Myocyte (in vitro differentiated cells): Measurements from ENCODE around the gene SELENOK. TPM values are rescaled to one million over a fixed set of nuclear protein-coding genes. Genes with fewer than 3 reads are reported as not detected.

Source experiments
- DNase-seq: peaks from one replicate; pipeline ENCODE4 v3.0.0-alpha.2; 2012; ENCODE audit warnings: low read depth
- total RNA-seq: library from RNA; depleted of rRNA; stranded (reverse); fragments of >200 nt; gene quantifications from 2 replicates; pipeline ENCODE4 v1.2.3, GENCODE V29; 2014

The SELENOK gene
- total RNA-seq, 1 donor from 2014 or later = 70.8 TPM

DNA sequence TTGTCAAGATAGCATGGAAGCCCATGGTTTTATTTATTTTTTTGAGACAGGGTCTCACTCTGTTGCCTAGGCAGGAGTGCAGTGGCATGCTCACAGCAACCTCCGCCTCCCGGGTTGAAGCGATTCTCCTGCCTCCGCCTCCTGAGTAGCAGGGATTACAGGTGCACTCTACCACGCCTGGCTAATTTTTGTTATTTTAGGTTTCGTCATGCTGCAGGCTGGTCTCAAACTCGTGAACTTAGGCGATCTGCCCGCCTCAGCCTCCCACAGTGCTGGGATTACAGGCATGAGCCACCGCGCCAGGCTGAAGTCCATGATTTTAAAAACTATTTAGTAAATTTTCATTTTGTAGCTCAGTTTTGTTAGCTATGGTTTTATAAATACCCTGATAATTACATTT, 7.0 kb downstream of the SELENOK start:
- no peak for DNase-seq

DNA sequence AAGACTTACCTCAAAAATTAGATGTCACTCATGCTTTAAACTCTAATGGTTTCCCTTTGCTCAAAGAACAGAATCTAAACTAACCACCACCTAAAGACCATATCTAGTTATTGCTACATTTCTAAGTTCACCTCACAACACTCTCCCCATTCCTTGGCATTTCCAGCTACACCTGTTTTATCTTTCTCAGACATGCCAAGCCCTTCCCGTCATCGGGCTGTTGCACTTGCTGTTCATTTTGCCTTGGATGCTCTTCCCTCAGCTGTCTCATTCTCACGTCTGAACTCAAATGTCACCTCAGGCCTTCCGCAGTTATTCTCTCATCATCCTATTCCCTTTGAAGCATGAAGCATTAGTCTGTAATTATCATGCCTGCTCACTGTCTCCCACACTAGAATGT, 8.7 kb downstream of the SELENOK start:
- DNase-seq = no peak

DNA sequence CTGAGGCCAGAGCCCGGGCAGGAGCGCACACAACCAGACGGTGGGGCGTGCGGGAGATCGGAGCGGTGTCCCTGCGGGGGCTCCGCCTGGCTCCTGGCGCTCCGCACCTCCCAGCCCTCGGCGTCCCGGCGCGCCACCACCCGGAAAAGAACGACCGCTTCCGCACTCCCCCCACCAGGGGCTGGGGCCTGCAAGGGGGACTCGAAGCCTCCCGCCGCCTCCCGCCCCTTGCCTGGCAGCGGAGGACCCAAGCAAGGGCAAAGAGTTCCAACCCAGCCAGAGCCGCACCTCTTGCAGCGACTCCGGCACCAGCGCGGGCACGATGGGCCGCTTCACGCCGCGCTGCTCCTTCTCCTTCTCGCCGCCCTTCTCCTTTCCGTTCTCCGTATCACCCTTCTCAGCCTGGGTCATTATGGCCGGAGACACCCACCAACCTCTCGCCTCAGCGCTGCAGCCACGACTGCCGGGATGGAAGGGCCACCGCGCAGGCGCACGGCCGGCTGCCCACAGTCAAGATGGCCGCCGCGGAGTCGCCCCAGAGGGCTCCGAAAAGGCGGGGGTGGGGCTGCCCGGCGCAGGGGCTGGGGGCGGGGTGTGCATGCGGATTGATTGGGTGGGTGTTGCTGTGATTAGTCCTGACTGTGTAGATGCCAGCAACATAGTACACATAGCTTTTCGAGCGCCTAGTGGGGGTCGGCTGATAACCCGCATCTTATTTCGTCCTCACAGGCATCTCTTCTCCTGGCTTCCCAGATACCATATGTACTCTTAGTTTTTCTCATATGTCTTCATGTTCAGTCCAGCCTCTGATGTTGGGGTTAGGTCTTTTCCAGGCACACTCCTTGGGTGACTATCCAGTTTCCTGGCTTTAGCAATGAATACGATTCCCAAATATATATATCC, 9.7 kb downstream of the SELENOK start, which contains the start of gene ACTR8:
TSS of gene ACTR8 (minus strand) at position 462 of the 903 bp plus-strand sequence. CDS start at position 411, 51 bp downstream.
- DNase-seq = peak; percentile 87

DNA sequence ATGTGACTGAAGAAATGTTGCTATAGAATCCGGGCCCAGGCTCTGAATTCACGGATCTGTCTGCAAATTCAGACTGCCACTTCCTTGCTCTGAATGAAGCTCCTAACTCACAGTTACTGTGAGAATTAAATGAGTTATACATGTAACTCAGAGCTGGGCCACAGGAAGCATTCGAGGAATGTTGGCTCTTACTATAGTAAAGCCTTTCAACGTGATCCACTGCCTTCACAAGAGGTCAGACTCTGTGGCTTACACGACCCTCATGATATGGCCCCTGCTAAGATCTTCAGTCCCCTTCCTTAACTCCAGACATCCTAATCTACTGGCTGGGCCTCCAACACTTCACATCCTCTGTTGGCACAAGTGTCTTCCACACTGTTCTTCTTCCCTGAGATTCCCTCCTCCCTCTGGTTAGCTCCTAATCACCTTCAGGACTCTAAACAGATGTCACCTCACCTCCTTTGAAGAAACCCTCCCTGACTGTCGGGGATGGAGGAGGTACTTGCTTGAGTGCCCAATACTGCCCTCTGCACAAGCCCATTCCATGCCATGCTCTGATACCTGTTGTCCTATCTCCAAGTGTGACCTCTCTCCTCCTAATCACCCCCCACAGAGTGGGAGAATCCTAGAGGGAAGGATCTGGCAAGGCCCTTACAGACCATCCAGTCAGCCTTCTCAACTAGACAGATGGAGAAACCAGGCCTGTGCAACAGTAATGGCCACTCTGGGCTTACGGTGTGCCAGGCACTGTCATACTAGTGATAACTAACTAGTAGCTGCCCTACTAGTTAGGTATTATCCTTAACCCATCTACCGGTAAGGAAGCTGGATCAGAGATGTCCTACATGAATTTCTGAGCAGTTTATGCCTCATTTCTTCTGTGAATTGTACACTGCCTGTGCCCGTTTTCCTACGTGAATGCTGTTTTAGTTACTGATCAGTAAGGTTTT, 11.0 kb downstream of the SELENOK start:
- DNase-seq = peak; percentile 6

DNA sequence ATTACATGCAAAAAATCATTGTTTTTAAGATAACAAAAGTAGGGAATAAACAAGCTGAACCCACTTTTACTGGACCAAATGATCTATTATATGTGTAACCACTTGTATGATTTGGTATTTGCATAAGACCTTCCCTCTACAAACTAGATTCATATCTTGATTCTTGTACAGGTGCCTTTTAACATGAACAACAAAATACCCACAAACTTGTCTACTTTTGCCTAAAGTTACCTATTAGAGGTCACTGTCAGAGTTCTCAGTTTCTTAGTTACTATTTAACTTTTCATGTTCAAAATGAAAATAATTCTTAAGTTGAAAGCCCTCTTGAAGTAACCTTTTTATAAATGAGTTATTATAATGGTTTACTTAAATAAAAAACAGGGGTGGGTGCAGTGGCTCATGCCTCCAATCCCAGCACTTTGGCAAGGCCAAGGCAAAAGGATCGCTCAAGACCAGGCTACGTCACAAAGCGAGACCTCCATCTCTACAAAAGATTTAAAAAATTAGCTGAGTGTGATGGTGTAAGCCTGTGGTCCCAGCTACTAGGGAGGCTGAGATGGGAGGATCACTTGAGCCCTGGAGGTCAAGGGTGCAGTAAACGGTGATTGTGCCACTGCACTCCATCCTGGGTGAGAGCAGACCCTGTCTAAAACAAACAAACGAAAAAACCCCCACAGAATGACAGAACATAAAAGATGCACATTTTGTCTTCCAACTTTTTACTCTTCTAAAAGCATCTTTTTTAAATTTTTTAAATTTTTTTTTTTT, 25.7 kb downstream of the SELENOK start:
- DNase-seq = no peak

DNA sequence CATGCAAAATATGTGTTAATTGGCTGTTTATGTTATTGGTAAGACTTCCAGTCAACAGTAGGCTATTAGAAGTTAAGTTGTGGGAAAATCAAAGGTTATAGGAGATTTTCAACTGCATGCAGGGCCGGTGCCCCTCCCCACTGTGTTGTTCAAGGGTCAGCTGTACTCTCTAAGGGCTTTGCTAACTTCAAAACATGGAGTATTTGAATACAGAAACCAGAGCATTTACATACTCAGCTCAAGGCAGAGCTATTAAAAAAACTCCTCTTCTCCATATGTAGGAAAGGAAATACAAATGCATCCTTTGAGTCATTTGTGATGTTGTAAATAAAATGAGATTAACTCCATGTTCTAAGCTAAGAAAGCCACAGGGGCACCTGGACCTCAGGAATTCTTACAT, 28.5 kb downstream of the SELENOK start:
- DNase-seq = no peak

DNA sequence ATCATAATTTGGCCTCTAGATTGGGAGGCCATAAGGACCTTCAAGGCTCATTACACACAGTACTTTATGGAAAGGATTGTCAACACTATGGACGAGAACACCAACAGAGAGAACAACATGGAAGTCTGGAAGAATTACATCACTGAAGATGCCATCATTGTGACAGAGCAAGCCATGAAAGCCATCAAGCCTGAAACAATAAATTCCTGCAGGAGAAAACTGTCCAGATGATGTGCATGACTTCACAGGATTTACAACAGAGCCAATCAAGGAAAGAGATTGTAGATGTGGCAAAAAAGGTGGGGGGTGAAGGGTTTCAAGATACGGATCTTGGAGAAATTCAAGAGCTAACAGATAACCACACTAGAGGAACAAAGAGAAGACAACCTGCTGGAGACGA, 29.4 kb downstream of the SELENOK start:
- DNase-seq = no peak

DNA sequence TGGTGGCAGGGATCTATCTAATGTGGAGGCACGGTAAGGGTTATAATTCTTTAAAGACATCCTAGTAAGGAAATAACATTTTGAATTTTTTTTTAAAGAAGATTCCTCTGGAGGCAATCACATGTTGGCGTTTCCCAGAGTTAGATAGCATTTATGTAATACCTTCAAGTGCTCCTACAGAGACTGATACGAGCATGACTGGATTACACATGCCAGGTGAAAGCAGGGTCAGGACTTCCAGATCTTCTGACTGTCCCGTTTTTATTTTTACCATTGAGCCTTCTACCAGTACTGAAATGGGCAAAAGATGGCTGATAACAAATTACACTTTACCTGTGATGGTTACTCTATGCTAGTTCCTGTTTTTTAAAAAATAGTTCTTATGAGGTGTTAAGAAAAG, 31.5 kb downstream of the SELENOK start:
- no peak for DNase-seq

DNA sequence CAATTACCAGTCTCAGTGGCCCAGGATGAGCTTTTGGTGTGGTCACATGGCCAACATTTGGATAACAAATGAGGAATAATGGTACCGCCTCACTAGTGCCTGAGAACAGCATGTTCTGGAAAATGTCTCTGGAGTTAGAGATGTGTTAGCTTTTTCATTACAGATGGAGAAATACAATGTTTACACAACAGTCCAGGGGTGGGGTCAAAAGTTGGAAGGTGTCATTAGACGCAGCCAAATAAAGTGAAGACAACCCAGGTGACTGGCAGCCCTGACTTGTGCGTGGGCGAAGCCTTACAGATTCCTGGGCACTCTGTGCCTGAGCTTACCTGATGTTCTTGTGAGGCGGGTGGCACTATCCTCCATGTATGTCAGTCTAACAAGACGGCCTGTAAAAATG, 32.5 kb downstream of the SELENOK start:
- no peak for DNase-seq

DNA sequence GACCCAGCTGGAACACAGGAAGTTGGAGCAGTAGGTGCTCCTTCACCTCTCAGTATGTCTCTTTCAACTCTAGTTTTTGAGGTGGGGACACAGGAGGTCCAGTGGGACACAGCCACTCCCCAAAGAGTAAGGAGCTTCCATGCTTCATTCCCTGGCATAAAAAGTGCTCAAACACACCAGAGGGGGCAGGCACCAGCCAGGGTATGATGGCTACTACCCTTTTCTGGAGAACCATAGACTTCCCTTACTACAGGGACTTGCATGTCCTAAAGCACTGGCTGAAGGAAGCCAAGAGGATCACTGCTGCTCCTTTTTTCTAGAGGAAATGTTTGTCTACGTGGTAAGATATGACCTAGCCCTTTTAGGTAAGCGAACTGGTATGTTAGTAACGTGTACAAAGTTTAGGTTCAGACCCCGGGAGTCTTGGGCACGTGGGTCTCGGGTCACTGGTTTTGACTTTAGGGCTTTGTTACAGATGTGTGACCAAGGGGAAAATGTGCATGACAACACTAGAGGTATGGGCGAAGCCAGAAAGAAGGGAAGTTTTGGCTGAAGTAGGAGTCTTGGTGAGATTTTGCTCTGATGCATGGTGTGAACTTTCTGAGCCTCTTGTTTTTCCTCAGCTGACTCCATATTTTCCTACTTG, 33.4 kb downstream of the SELENOK start:
- DNase-seq = no peak

DNA sequence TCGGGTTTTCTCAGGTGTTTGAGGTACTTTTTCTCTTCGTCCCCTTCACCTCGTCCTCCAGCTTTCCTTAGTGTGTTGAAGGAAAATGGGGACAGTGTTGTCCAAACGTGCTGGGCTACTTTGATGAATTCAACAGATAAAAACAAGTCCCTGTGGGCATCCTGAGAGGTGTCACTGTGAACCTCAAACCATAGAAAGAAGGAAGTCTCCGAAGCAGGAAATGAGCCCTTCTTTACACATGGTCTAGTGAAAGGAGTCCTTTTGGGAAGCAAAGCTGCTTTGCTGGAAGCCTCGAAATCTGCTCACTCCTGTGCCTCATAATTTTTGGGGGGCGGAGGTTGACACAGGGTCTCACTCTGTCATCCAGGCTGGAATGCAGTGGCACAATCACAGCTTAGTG, 34.7 kb downstream of the SELENOK start:
- no peak for DNase-seq

DNA sequence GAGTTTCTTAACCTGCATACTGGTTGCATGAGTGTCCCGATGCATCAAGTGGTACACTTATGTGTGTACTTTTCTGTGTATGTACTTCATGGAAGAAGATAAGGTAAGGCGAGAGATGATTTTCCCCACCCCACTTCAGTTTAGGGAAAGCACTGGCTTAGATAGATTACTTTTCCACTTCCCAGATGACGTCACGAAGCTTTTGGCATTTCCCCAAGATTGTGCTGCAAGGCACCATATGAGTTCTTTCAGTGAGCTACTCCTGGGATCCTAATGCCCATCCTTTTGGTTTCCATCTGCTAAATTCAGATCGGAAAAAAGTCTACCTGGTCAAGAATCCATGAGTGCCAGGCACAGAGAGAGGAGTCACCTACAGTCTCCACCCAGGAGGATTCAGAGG, 40.8 kb downstream of the SELENOK start:
- DNase-seq = no peak

DNA sequence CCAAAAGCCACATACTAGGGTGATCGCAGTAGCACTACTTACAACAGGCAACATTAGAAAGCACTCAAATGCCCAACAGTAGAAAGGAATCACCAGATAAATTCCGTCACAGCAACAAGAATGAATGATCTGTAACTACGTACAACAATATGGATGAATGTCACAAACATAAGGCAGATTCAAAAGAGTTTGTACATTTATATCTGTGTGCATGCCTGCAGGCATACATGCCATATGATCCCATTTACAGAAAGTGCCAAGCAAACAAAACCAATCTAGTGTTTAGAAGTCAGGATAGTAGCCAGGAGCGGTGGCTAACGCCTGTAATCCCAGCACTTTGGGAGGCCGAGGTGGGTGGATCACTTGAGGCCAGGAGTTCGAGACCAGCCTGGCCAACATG, 41.7 kb downstream of the SELENOK start:
- no peak for DNase-seq

DNA sequence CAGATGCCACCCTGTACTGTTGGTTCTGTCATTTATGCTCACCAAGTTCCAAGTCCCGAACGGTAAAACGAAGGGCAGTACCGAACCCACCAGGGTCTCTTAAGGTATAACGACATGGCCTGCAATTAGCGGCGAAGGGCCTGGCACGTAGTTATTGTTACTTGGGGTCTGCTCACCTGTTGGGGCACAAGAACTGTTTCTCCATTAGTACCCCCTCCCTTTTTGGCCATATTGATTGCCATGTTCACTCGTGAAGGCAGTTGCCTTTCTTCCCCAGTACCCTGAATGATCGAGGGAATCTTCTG, 44.9 kb downstream of the SELENOK start:
- no peak for DNase-seq

DNA sequence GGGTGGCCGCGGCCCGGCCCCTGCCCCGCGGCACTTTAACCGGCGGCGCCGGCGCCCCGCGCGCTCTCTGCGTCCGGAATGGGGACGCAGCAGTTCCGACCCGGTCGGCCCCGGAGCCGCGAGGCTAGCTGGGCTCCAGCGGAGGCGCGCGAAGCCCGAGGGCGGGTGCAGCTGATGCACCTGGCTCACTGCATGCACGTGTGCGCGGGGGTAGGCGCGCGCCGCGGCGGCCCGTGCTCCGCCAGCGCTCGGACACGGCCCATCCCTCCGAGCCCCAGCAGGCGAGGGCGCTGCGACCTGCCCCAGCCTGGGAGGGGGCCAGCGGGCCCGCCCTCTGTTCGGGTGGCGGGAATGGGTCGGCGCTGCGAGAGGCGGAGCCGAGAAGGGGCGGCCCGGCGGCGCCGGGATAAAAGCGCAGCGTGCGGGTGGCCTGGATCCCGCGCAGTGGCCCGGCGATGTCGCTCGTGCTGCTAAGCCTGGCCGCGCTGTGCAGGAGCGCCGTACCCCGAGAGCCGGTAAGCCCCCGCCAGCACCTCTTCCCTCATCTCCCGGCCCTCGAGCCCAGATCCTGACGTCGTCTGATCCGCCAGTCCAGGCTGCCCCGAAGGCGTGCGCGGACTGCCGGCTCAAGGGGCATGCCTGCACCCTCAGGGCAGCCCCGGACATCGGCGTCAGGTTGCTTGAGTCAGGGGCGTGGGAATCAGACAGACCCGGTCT, 45.4 kb downstream of the SELENOK start, which contains the start of the genes CHDH and IL17RB:
TSS of gene CHDH (minus strand) at position 286 of the 717 bp plus-strand sequence. CDS start 22,411 bp downstream, outside the sequence.
TSS of gene IL17RB (plus strand) at position 435 of the 717 bp plus-strand sequence. CDS start at position 456, 21 bp downstream.
- no peak for DNase-seq

DNA sequence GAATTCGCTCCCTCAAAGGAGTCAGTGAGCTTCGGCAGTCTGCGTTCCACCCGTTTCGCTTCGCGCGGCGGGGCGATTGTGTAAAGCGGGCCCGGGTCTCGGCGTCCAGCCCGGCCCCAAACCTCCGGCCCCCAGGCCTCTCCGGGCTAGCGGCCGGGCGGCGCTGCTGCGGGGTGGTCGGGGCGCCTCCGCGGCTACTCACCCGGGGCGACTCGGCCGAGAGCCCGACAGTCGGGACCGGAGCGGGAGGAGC, 45.9 kb downstream of the SELENOK start:
- no peak for DNase-seq

DNA sequence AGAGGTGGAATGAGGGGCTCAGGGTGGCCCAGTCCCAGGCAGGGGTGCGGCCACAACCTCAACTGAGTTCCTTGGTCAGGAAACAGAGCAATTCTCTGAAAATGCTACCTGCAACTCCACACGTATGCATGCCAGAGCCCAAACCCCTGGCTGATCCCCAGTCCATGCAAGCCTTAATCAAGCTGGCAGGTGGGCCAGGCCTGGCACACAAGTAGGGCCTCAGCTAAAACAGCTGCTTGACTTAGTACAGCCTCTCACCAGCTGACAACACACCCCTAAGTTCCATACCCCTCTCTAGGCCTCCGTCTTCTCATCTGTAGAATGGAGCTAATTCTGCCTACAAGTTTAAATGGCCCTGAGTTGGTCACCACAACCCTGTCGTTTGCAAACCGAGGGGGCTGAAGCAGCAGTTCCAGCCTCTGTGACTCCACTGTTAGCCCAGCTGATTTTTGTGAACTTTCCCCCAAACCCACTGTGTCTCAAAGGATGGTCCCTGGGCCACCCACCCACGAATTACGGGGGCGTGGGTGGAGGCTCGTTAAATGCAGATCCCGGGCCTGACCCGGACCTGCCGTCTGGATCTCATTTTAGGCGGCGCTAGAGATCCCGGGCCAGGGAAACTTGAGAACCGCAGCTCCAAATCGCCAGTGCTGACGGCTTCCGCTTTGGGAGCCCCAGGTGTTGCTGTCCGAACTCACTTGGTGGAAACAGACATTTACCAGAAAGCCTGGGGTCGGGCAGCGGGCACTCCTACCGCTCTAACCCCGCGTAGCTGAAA, 46.4 kb downstream of the SELENOK start:
- DNase-seq = peak; percentile 24

DNA sequence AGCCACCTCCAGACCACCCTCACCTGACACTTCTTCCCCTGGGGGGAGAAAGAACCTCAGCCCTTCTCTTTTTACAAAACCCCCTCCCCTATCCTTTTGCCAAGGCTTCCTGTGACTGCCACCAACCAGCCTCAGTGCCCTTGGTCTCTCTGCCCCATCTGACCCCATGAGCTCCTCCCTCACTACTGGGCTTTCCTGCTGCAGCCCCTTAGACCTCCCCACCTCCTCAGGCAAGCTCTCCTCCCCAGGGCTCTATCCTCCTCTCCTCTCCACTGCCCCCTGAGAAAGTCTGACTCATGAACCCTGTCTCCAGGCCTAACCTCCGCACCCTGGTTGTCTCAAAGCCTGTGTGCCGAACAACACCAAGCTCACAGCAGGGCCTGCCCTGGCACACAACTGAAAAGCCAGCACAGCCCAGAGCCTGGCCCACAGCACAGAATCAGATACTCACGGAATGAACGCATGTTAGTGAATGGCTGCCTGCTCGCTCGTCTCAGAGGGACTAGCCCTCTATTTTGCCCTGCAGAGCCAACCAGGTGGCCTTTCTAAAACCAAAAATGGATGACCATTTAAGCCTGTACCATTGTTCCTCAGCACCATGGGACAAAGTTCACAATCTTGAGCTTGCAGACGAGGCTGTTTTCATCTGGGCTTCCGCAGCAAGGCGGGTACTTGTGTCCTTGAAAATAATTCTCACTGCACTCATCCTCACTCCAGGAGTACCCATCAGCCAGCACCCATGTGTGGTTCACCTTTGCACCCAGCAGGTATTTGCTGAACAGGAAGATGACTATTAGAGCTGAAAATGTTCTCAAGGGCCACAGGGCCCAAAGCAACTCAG, 47.2 kb downstream of the SELENOK start:
- no peak for DNase-seq
